Activated CD8-positive, alpha-beta memory T cell treated with anti-CD3 and anti-CD28 coated beads, Interleukin-2, amount 50 U/mL, for 1 hour (primary cell): ENCODE data around the gene SLC35D2.
A peak's percentile ranks its signal among the peaks of the same experiment; 100 is the strongest.
"Not testable (repeated sequence)": the region's sequence is repeated elsewhere in the genome, so short reads cannot be mapped to it uniquely, and the experiment has no call there.

Experiments
- DNase-seq: peaks from one replicate; pipeline ENCODE4 v3.0.0-alpha.2; 2020; ENCODE audit errors: extremely low read depth

Gene SLC35D2

GRCh38 chr9:96317335-96317980, 66.1 kb downstream of the SLC35D2 start:
- DNase-seq: peak; percentile 1

- no peak for DNase-seq
Measured at GRCh38 chr9:96309850-96310249, 73.7 kb downstream of the SLC35D2 start.

- DNase-seq: not testable (repeated sequence)
Measured at GRCh38 chr9:96306958-96307357, 76.6 kb downstream of the SLC35D2 start.

- no peak for DNase-seq
Measured at GRCh38 chr9:96305171-96305570, 78.3 kb downstream of the SLC35D2 start.

- DNase-seq: no peak
Measured at GRCh38 chr9:96304230-96304629, 79.3 kb downstream of the SLC35D2 start.

GRCh38 chr9:96302021-96302420, 81.5 kb downstream of the SLC35D2 start, which contains the start of gene HSD17B3:
TSS of gene HSD17B3 (minus strand) at chr9:96302176. CDS start at chr9:96302104, 72 bp downstream.
- DNase-seq: no peak

- no peak for DNase-seq
Measured at GRCh38 chr9:96299823-96300222, 83.7 kb downstream of the SLC35D2 start.

GRCh38 chr9:96294159-96294545, 89.4 kb downstream of the SLC35D2 start:
- DNase-seq: no peak

- no peak for DNase-seq
Measured at GRCh38 chr9:96293498-96294158, 89.9 kb downstream of the SLC35D2 start.

GRCh38 chr9:96289392-96289791, 94.1 kb downstream of the SLC35D2 start:
- DNase-seq: no peak

GRCh38 chr9:96281641-96282040, 101.9 kb downstream of the SLC35D2 start:
- DNase-seq: no peak

- no peak for DNase-seq
Measured at GRCh38 chr9:96279932-96280331, 103.6 kb downstream of the SLC35D2 start.

- no peak for DNase-seq
Measured at GRCh38 chr9:96274939-96275338, 108.6 kb downstream of the SLC35D2 start.
